Measurements from ENCODE around the gene NHSL1.

Gene NHSL1

DNA sequence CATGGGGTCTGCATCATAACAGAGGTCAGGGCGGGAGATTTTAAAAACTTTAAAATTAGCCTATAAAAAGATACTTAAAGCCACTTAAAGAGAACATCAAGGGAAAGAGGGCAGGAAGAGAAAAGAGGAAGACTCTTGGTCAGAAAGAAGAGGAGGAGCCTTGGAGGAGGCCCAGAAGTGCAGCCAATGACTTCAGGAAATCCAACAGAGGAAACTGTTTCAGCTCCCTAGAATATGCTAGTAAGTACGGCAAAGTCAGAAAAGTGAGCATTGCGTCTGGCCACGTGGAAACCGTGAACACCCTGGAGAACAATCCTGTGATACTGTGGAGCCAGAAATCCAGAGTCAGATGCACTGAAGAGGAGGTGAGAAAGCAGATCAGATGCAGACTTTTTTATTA is 22.5 kb upstream of the NHSL1 start:
- DNase-seq: no peak

GRCh38 chr6:138520463-138520862 is 21.2 kb upstream of the NHSL1 start:
- DNase-seq: no peak

- no peak for DNase-seq
Observed at GRCh38 chr6:138518054-138518453, 18.8 kb upstream of the NHSL1 start.

DNA sequence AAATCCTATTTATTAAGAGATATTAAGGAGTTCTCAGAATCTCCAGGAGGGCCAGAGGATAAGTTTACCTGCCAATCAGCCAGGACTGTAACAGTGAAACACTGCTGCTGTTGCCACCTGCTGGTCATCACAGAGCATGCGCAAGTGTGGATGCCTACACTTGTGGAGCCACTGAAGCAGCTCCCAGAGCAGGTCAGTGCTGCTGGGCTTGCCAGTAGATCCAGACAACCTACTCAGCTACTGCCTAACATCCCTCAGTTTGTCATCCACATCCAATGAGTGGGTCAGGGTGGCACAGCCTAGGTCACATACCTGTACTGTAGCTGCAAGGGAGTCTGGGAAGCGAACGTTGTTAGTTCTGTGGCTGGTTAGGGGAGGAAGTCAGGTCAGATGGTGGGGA is 18.3 kb upstream of the NHSL1 start:
- DNase-seq: no peak

- DNase-seq: no peak
Observed at GRCh38 chr6:138515657-138516248, 16.5 kb upstream of the NHSL1 start.

GRCh38 chr6:138514860-138515540 is 15.7 kb upstream of the NHSL1 start:
- no peak for DNase-seq

DNA sequence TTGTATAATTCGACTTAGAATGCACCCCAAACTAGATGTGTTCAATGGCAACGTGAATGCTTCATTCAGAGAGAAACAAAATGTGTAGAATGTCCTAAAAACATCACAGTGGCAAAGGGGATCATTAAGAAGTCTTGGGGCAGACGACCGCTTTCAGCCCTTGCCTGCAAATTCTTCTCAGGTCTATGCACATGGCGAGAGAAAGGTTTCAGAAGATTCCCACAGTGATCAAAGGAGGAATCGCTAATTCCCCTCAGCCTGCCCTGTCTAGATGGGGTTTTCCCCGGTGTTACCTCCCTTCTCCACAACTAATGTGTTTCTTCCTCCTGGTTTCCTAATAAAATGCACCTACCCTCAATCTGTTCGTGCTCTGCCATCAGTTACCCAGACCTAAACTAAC is 13.3 kb upstream of the NHSL1 start:
- DNase-seq: no peak

DNA sequence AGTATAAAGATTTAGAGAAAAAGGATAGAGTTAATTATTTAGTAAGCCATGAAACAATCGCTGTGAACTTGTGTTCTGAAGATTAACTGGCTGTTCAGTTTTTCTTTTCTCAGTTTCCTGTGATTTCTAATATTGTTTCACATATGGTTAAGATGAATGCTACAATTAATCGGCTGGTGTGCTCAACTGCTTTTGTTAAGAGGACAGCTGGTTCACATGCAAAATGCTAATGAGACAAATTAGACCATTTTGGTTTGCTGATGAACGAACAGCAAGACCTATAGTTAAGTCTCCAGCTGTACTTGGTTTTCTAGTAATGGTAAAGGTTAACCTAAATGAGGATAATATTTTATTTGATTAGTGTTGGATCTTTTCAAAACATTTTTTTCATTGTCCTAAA is 10.8 kb upstream of the NHSL1 start:
- no peak for DNase-seq

GRCh38 chr6:138509371-138509770 is 10.1 kb upstream of the NHSL1 start:
- DNase-seq: peak; percentile 47

GRCh38 chr6:138508676-138508988 is 9.3 kb upstream of the NHSL1 start:
- no peak for DNase-seq

DNA sequence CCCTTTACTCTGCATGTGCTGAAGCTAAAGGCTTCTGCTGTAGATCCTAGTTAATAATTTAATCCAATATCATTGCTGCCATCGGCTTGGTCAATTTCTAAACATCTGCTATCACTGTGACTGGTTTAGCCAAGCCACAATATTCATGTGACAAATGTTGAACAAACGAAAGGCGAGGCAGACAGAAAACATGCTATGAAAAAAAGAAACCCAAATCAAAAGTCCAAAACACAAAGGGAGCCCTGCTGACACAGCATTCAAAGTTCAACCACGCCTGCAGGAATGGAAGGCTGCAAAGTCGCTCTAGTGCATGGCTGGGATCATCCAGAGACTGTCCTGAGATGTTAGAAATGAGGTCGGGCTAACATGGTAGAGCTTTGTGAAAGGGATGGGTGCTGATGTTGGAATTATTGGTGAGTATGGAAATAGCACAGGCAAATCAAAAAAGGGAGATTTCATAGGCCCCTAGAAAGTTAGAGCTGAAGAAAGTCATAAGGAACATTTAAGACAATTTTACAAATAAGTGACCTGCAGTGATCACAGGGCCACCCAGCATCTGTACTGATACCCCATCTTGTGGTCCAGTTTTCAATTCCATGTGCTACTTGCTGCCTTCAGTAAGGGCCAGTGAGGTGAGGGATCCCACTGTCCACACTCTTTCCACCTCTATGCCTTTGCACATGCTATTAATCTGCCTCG is 8.8 kb upstream of the NHSL1 start:
- DNase-seq: no peak

DNA sequence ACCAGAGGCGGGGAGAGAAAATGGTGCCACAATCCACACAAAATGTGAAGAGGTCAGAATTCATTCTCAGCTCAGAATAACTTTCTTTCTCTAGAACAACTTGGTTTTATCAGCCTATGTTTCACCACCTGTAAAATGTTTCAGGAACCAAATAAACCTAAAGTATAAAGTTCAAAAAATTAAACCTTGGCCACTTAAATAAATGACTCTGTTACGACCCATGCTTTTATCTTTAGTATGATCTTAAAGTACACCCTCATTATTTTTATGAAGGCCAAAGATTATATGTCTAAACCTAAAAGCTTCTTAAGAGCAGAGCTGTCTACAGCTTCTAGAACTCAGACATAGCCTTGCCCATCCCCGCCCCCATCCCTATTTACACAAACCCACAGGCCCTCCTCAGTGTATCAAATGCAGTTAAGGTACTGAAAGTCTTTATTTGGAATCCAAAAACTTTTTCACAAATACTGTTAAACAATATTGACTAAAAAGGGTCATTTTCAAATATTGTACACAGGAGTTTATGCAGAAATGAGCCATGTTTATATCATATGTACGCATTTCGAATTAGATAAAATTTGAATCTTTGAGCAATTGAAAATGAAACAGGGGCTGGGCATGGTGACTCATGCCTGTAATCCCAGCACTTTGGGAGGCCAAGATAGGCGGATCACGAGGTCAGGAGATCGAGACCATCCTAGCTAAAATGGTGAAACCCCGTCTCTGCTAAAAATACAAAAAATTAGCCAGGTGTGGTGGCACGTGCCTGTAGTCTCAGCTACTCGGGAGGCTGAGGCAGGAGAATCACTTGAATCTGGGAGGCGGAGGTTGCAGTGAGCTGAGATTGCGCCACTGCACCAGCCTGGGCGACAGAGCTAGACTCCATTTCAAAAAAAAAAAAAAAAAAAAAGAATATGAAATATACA is 5.7 kb upstream of the NHSL1 start:
- no peak for DNase-seq

- DNase-seq: no peak
Observed at GRCh38 chr6:138503881-138504680, 4.8 kb upstream of the NHSL1 start.

- DNase-seq: no peak
Observed at GRCh38 chr6:138502546-138502945, 3.3 kb upstream of the NHSL1 start.

DNA sequence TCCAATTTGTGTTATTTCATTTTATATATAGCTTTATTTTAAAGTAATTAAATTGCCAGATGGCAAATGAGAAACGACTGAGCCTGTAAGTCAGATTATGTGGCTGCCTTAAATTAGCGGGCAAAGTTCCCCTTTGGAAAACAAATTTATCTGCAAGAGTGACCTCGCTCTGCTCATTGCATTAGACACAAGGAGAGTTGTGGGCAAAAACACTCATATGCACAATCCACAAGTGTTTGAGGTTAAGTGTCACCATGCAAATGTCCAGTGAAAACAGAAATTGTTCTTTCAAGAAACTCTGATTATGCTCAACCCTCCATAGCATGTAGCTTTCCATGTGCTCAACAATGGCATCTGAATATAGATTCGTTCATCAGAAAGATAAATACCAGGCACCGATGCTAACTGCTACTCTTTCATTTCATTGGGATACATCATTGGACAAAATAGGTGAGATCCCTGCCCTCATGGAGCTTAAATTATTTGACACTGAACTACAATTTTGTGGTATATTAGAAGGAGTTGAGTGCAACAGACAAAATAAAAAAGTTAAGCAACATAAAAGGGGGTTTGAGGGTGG is 1.7 kb upstream of the NHSL1 start:
- no peak for DNase-seq

DNA sequence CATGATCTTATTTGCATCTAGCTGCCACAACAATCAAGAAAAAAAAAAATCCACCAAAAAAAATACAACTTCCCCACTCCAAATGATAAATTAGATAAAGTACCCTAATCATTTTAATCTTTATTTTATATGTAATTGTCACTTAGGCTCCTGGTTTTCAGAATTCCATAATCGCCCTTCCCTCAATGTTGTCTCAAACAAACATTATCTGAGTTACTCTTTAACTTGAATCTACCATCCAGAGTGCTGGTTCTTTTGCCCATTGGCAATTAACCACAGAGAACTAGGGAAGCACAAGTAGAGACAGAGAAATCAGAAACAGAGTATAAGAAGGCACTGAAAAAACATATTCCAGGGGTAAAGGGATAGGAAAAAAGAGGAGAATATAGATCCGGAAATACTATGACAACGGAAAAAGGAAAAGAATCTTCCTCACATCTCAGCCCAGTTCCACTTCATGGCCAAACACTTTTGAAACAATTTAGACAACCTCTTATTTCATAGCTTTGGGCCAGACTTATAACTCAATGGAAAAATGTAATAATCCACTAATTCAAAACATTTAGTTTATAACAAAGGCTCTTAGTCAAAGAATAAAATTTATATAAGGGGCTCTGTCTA is 861 bp upstream of the NHSL1 start:
- DNase-seq: no peak

- no peak for DNase-seq
Observed at GRCh38 chr6:138498629-138499302, 528 bp downstream of the NHSL1 start.

- no peak for DNase-seq
Observed at GRCh38 chr6:138497286-138497685, 2.0 kb downstream of the NHSL1 start.

DNA sequence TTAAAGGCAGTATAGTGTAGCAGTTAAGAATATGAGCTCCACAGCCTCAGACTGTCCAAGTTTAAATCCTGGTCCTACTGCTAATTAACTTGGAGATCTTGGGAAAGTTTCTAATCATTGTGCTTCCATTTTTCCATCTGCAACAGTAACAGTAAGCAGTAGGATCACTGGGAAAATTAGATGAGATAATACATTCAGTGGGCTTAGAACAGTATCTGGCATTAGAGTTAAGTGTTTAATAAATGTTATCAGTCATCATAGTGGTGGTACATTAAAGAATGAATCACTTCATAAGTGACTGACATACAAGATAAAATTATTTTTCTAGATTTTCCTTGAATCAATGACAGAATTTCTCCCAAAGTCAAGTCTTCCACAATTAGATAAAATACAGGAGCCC is 5.0 kb downstream of the NHSL1 start:
- no peak for DNase-seq

DNA sequence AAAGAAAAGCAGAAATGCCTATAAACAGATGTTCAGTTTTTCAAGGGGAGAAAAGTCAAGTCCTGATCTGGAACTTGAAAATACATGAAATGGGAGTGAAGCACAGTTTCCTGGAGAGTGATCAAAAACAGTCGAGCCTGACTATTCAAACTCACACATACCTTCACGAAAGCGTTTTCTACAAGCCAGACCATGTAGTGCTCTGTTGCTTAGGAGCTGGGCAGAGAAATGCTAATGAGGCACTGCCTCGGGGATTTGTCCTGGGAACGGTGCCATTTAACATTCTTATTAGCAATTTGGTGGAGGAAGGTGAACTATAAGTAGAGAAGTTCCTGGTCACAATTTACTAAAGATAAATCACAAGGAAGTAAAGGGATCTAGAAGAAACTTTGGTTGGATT is 5.9 kb downstream of the NHSL1 start:
- DNase-seq: no peak

GRCh38 chr6:138492871-138493270 is 6.4 kb downstream of the NHSL1 start:
- DNase-seq: no peak

Measured in NCI-H1417 treated with DMSO at 0.1 percent for 48 hours (cell line).